Measurements from ENCODE around the gene GALNT13. TPM values are rescaled to one million over a fixed set of nuclear protein-coding genes. Genes with fewer than 3 reads are reported as not detected.
A peak's percentile ranks its signal among the peaks of the same experiment; 100 is the strongest.

The GALNT13 gene
- total RNA-seq, 2 donors from 2014 or later: 6.0 to 9.8 TPM

DNA sequence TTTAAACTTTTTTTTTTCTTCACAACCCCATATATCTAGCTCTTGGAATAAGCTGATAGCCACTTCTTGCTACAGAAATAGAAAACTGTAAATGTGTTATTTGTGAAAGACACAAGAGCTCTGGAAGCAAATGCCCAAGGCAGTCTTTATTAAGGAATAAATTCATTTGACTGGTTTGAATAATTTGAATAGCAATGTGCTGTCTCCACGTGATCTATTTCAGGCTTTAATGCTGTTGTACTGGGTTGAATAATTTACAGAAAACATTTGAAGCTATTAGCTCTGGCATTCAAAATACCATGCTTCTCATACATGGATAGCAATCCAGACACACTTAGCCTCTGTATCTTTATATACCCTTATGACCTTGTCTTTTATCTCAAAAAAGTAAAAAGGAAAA lies 460.1 kb downstream of the GALNT13 start:
- TF ChIP-seq, protein P1, sequence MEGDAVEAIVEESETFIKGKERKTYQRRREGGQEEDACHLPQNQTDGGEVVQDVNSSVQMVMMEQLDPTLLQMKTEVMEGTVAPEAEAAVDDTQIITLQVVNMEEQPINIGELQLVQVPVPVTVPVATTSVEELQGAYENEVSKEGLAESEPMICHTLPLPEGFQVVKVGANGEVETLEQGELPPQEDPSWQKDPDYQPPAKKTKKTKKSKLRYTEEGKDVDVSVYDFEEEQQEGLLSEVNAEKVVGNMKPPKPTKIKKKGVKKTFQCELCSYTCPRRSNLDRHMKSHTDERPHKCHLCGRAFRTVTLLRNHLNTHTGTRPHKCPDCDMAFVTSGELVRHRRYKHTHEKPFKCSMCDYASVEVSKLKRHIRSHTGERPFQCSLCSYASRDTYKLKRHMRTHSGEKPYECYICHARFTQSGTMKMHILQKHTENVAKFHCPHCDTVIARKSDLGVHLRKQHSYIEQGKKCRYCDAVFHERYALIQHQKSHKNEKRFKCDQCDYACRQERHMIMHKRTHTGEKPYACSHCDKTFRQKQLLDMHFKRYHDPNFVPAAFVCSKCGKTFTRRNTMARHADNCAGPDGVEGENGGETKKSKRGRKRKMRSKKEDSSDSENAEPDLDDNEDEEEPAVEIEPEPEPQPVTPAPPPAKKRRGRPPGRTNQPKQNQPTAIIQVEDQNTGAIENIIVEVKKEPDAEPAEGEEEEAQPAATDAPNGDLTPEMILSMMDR (conservative IDR thresholded peaks at IDR 0.05): no peak

DNA sequence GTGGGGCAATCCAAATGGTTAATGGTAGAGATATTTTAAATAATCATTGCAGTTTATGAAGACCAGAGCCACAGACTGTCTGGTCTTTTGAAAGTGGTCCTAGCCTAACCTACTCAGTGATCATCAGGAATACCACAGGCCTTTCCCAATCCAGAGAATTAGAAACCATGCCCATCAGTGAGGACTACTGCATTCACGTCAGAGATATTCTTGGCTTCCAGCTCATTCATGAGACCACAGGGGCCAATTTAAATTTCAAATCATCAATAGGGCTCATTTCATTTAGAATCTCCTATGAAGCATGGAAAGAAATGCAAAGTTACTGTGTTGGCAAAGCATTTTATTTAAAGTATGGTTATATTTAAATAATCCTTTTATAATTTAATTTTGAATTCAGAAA lies 464.5 kb downstream of the GALNT13 start:
- H3K27ac Mint-ChIP-seq: no peak overlapping the region
- H3K4me1 Mint-ChIP-seq: peaks cover 6% of the 10 kb centered on the region
- no peaks in the 10 kb centered on the region for H3K36me3 Mint-ChIP-seq (ENCODE audit: low read depth)
- no peaks in the 10 kb centered on the region for H3K9me3 Mint-ChIP-seq
- WGBS, 2 experiments (ENCODE audit: insufficient coverage in 1 of 2, insufficient read length in 1 of 2): 74 to 83% methylated on average over 1 of the region's 1 CpG
- H3K4me3 Mint-ChIP-seq: no peak overlapping the region
- Histone ChIP-seq H3K36me3 (ENCODE audit: control insufficient read depth, insufficient read depth, low read length) (no peaks in the 10 kb centered on the region), H3K4me1 (ENCODE audit: control insufficient read depth, insufficient read depth, low read length) (no peaks in the 10 kb centered on the region), H3K27ac (ENCODE audit: low read depth, low read length) (no peak overlapping the region), H3K4me3 (ENCODE audit: low read length) (no peak overlapping the region), H3K9ac (ENCODE audit: extremely low read depth, low read length, poor library complexity, severe bottlenecking) (no peak overlapping the region), H3K9me3 (ENCODE audit: control insufficient read depth, low read length) (no peaks in the 10 kb centered on the region), H3K27me3 (ENCODE audit: control insufficient read depth, insufficient read depth, low read length, poor library complexity, severe bottlenecking) (no peaks in the 10 kb centered on the region)
- no peak for DNase-seq
- no peaks in the 10 kb centered on the region for H3K27me3 Mint-ChIP-seq (ENCODE audit: insufficient read depth)
- TF ChIP-seq, protein P1 (conservative IDR thresholded peaks at IDR 0.05): no peak

More for the DNA sequence above, 460.1 kb downstream of the GALNT13 start:
- Mint-ChIP-seq H3K27ac (no peak overlapping the region), H3K4me3 (no peak overlapping the region), H3K27me3 (ENCODE audit: insufficient read depth) (no peaks in the 10 kb centered on the region), H3K4me1 (peaks cover 2% of the 10 kb centered on the region), H3K9me3 (no peaks in the 10 kb centered on the region), H3K36me3 (ENCODE audit: low read depth) (no peaks in the 10 kb centered on the region)
- no peak for DNase-seq
- Histone ChIP-seq H3K36me3 (ENCODE audit: control insufficient read depth, insufficient read depth, low read length) (no peaks in the 10 kb centered on the region), H3K4me1 (ENCODE audit: control insufficient read depth, insufficient read depth, low read length) (no peaks in the 10 kb centered on the region), H3K4me3 (ENCODE audit: low read length) (no peak overlapping the region), H3K27ac (ENCODE audit: low read depth, low read length) (no peak overlapping the region), H3K27me3 (ENCODE audit: control insufficient read depth, insufficient read depth, low read length, poor library complexity, severe bottlenecking) (no peaks in the 10 kb centered on the region), H3K9me3 (ENCODE audit: control insufficient read depth, low read length) (no peaks in the 10 kb centered on the region), H3K9ac (ENCODE audit: extremely low read depth, low read length, poor library complexity, severe bottlenecking) (no peak overlapping the region)
- 69 to 86% methylated on average over 1 of the region's 1 CpG for WGBS, 2 experiments (ENCODE audit: insufficient coverage in 1 of 2, insufficient read length in 1 of 2)

DNA sequence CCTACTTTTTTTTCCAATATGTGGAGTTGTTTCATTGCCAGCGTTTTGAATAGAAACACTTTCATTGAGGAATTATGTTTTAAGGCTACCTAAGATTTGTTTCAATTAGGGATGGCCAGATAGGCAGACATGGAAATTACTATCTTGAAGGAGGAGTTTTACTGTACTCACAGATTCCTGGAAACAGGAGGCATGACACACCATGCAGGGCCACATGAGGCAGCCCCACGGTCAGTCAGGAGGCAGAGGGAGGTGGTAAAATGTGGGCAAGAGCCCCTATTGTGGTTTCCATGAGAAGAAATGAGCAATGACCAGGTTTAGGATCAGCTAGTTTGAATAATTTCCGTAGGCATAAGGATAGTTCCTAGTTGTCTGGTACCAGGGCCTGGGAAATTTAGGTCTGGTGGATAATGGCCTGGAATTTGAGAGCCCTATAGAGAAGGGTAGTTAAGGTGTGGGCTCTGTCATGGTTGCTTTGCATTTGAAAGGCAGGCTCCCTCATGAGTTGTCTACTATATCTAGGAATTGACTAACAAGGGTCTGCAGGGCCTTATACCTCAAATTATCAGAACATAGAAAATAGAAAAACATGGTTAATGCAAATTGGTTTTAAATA lies 466.7 kb downstream of the GALNT13 start:
- Mint-ChIP-seq H3K4me1 (peaks cover 6% of the 10 kb centered on the region), H3K36me3 (ENCODE audit: low read depth) (no peaks in the 10 kb centered on the region), H3K9me3 (no peaks in the 10 kb centered on the region), H3K27ac (peak overlapping the region; percentile 49), H3K27me3 (ENCODE audit: insufficient read depth) (no peaks in the 10 kb centered on the region), H3K4me3 (no peak overlapping the region)
- 76 to 79% methylated on average over 2 of the region's 3 CpGs for WGBS, 2 experiments (ENCODE audit: insufficient coverage in 1 of 2, insufficient read length in 1 of 2)
- no peaks in the 10 kb centered on the region for H3K4me1 ChIP-seq (ENCODE audit: control insufficient read depth, insufficient read depth, low read length)
- H3K4me3 ChIP-seq (ENCODE audit: low read length): no peak overlapping the region
- no peaks in the 10 kb centered on the region for H3K36me3 ChIP-seq (ENCODE audit: control insufficient read depth, insufficient read depth, low read length)
- H3K9ac ChIP-seq (ENCODE audit: extremely low read depth, low read length, poor library complexity, severe bottlenecking): no peak overlapping the region
- H3K27me3 ChIP-seq (ENCODE audit: control insufficient read depth, insufficient read depth, low read length, poor library complexity, severe bottlenecking): no peaks in the 10 kb centered on the region
- H3K9me3 ChIP-seq (ENCODE audit: control insufficient read depth, low read length): no peaks in the 10 kb centered on the region
- DNase-seq: peak; percentile 60
- TF ChIP-seq, protein P1 (conservative IDR thresholded peaks at IDR 0.05): no peak
- H3K27ac ChIP-seq (ENCODE audit: low read depth, low read length): no peak overlapping the region
